Measurements from ENCODE around the gene PLEKHM2.

PLEKHM2 gene

GRCh38 chr1:15668089-15668754, 15.9 kb upstream of the PLEKHM2 start:
- no peak for DNase-seq
- Mint-ChIP-seq H3K4me3 (no peak overlapping the region), H3K27ac (no peak overlapping the region), H3K27me3 (no peaks in the 10 kb centered on the region), H3K36me3 (ENCODE audit: low read depth) (peaks cover 21% of the 10 kb centered on the region), H3K9me3 (no peaks in the 10 kb centered on the region), H3K4me1 (ENCODE audit: low read depth) (no peaks in the 10 kb centered on the region)

GRCh38 chr1:15669074-15669473, 15.0 kb upstream of the PLEKHM2 start:
- H3K4me1 Mint-ChIP-seq (ENCODE audit: low read depth) = no peaks in the 10 kb centered on the region
- H3K4me3 Mint-ChIP-seq = no peak overlapping the region
- H3K36me3 Mint-ChIP-seq (ENCODE audit: low read depth) = peaks cover 16% of the 10 kb centered on the region
- no peaks in the 10 kb centered on the region for H3K27me3 Mint-ChIP-seq
- H3K9me3 Mint-ChIP-seq = no peaks in the 10 kb centered on the region
- H3K27ac Mint-ChIP-seq = no peak overlapping the region
- DNase-seq = no peak

GRCh38 chr1:15669864-15670263, 14.3 kb upstream of the PLEKHM2 start:
- H3K27ac Mint-ChIP-seq = no peak overlapping the region
- H3K27me3 Mint-ChIP-seq = no peaks in the 10 kb centered on the region
- no peaks in the 10 kb centered on the region for H3K4me1 Mint-ChIP-seq (ENCODE audit: low read depth)
- H3K36me3 Mint-ChIP-seq (ENCODE audit: low read depth) = peaks cover 10% of the 10 kb centered on the region
- no peak overlapping the region for H3K4me3 Mint-ChIP-seq
- DNase-seq = no peak
- H3K9me3 Mint-ChIP-seq = no peaks in the 10 kb centered on the region

- H3K36me3 Mint-ChIP-seq (ENCODE audit: low read depth) = peaks cover 8% of the 10 kb centered on the region
- H3K27me3 Mint-ChIP-seq = no peaks in the 10 kb centered on the region
- no peak for DNase-seq
- no peaks in the 10 kb centered on the region for H3K4me1 Mint-ChIP-seq (ENCODE audit: low read depth)
- H3K27ac Mint-ChIP-seq = no peak overlapping the region
- no peak overlapping the region for H3K4me3 Mint-ChIP-seq
- H3K9me3 Mint-ChIP-seq = no peaks in the 10 kb centered on the region
These were observed 12.7 kb upstream of the PLEKHM2 start for GRCh38 chr1:15671430-15671829.

GRCh38 chr1:15674386-15675159, 9.5 kb upstream of the PLEKHM2 start:
- no peaks in the 10 kb centered on the region for H3K27me3 Mint-ChIP-seq
- peaks cover 5% of the 10 kb centered on the region for H3K4me1 Mint-ChIP-seq (ENCODE audit: low read depth)
- H3K27ac Mint-ChIP-seq = no peak overlapping the region
- DNase-seq = no peak
- no peaks in the 10 kb centered on the region for H3K9me3 Mint-ChIP-seq
- H3K4me3 Mint-ChIP-seq = no peak overlapping the region
- H3K36me3 Mint-ChIP-seq (ENCODE audit: low read depth) = no peaks in the 10 kb centered on the region

- DNase-seq = no peak
- Mint-ChIP-seq H3K36me3 (ENCODE audit: low read depth) (no peaks in the 10 kb centered on the region), H3K27ac (no peak overlapping the region), H3K27me3 (no peaks in the 10 kb centered on the region), H3K4me1 (ENCODE audit: low read depth) (peaks cover 19% of the 10 kb centered on the region), H3K9me3 (no peaks in the 10 kb centered on the region), H3K4me3 (no peak overlapping the region)
These were observed 8.1 kb upstream of the PLEKHM2 start for GRCh38 chr1:15676010-15676409.

GRCh38 chr1:15676688-15677661, 7.1 kb upstream of the PLEKHM2 start:
- no peaks in the 10 kb centered on the region for H3K9me3 Mint-ChIP-seq
- H3K4me1 Mint-ChIP-seq (ENCODE audit: low read depth) = peaks cover 26% of the 10 kb centered on the region
- H3K4me3 Mint-ChIP-seq = no peak overlapping the region
- no peaks in the 10 kb centered on the region for H3K36me3 Mint-ChIP-seq (ENCODE audit: low read depth)
- no peak for DNase-seq
- no peaks in the 10 kb centered on the region for H3K27me3 Mint-ChIP-seq
- H3K27ac Mint-ChIP-seq = no peak overlapping the region

GRCh38 chr1:15678578-15678977, 5.5 kb upstream of the PLEKHM2 start:
- Mint-ChIP-seq H3K36me3 (ENCODE audit: low read depth) (no peaks in the 10 kb centered on the region), H3K27me3 (no peaks in the 10 kb centered on the region), H3K4me1 (ENCODE audit: low read depth) (peaks cover 26% of the 10 kb centered on the region), H3K4me3 (no peak overlapping the region), H3K9me3 (no peaks in the 10 kb centered on the region), H3K27ac (no peak overlapping the region)
- DNase-seq = no peak

GRCh38 chr1:15680131-15680530, 4.0 kb upstream of the PLEKHM2 start:
- Mint-ChIP-seq H3K9me3 (no peaks in the 10 kb centered on the region), H3K27me3 (no peaks in the 10 kb centered on the region), H3K27ac (peak overlapping the region; percentile 67), H3K4me1 (ENCODE audit: low read depth) (peaks cover 28% of the 10 kb centered on the region), H3K4me3 (no peak overlapping the region), H3K36me3 (ENCODE audit: low read depth) (peaks cover 4% of the 10 kb centered on the region)
- no peak for DNase-seq

GRCh38 chr1:15680561-15681348, 3.4 kb upstream of the PLEKHM2 start:
- Mint-ChIP-seq H3K4me1 (ENCODE audit: low read depth) (peaks cover 32% of the 10 kb centered on the region), H3K9me3 (no peaks in the 10 kb centered on the region), H3K4me3 (peak overlapping the region; percentile 38), H3K27ac (peak overlapping the region; percentile 93), H3K27me3 (no peaks in the 10 kb centered on the region), H3K36me3 (ENCODE audit: low read depth) (peaks cover 4% of the 10 kb centered on the region)
- DNase-seq = no peak

GRCh38 chr1:15681349-15682292, 2.5 kb upstream of the PLEKHM2 start:
- peaks cover 4% of the 10 kb centered on the region for H3K36me3 Mint-ChIP-seq (ENCODE audit: low read depth)
- no peak for DNase-seq
- no peaks in the 10 kb centered on the region for H3K9me3 Mint-ChIP-seq
- peaks cover 37% of the 10 kb centered on the region for H3K4me1 Mint-ChIP-seq (ENCODE audit: low read depth)
- peak overlapping the region; percentile 93 for H3K27ac Mint-ChIP-seq
- H3K4me3 Mint-ChIP-seq = no peak overlapping the region
- no peaks in the 10 kb centered on the region for H3K27me3 Mint-ChIP-seq

- Mint-ChIP-seq H3K27me3 (no peaks in the 10 kb centered on the region), H3K27ac (peak overlapping the region; percentile 88), H3K4me1 (ENCODE audit: low read depth) (peaks cover 47% of the 10 kb centered on the region), H3K9me3 (no peaks in the 10 kb centered on the region), H3K4me3 (peak overlapping the region; percentile 74), H3K36me3 (ENCODE audit: low read depth) (peaks cover 10% of the 10 kb centered on the region)
- no peak for DNase-seq
These were observed 1.2 kb upstream of the PLEKHM2 start for GRCh38 chr1:15682936-15683341.

- H3K4me3 Mint-ChIP-seq = peak overlapping the region; percentile 74
- no peaks in the 10 kb centered on the region for H3K9me3 Mint-ChIP-seq
- H3K36me3 Mint-ChIP-seq (ENCODE audit: low read depth) = peaks cover 12% of the 10 kb centered on the region
- DNase-seq = no peak
- peak overlapping the region; percentile 88 for H3K27ac Mint-ChIP-seq
- peaks cover 49% of the 10 kb centered on the region for H3K4me1 Mint-ChIP-seq (ENCODE audit: low read depth)
- no peaks in the 10 kb centered on the region for H3K27me3 Mint-ChIP-seq
These were observed 628 bp upstream of the PLEKHM2 start for GRCh38 chr1:15683345-15684039.
